Trophoblast cell (in vitro differentiated cells and primary cell): ENCODE data around the gene NRP2.

Experiments
- DNase-seq, 2 donors: peaks; one replicate each; pipeline ENCODE4 v3.0.0-alpha.2; 2016
- H2AFZ ChIP-seq: 2 replicates; pipeline ENCODE4 v1.6.1; 2013; ENCODE audit warnings: low read length, moderate library complexity, mild to moderate bottlenecking; ENCODE audit not compliant: insufficient read depth, poor library complexity
- H2AK5ac ChIP-seq: 2 replicates; pipeline ENCODE4 v1.6.1; 2013; ENCODE audit warnings: mild to moderate bottlenecking, low read length
- H2BK120ac ChIP-seq: 2 replicates; pipeline ENCODE4 v1.6.1; 2013; ENCODE audit warnings: low read length, mild to moderate bottlenecking, moderate library complexity; ENCODE audit not compliant: insufficient read depth, poor library complexity
- H2BK12ac ChIP-seq: 2 replicates; pipeline ENCODE4 v1.6.1; 2013; ENCODE audit warnings: mild to moderate bottlenecking, low read length, moderate library complexity
- H2BK5ac ChIP-seq: 2 replicates; pipeline ENCODE4 v1.6.1; 2013; ENCODE audit warnings: low read length, low read depth, moderate library complexity, mild to moderate bottlenecking; ENCODE audit not compliant: poor library complexity
- H3K14ac ChIP-seq: 2 replicates; pipeline ENCODE4 v1.6.1; 2013; ENCODE audit warnings: mild to moderate bottlenecking, low read length
- H3K18ac ChIP-seq: 2 replicates; pipeline ENCODE4 v1.6.1; 2013; ENCODE audit warnings: mild to moderate bottlenecking, low read length
- H3K23ac ChIP-seq: 2 replicates; pipeline ENCODE4 v1.6.1; 2013; ENCODE audit warnings: low read length
- H3K27ac ChIP-seq: 2 replicates; pipeline ENCODE4 v1.5.1; 2013; ENCODE audit warnings: low read depth, mild to moderate bottlenecking, inconsistent platforms, low read length, moderate library complexity
- H3K27me3 ChIP-seq: 2 replicates; pipeline ENCODE4 v1.6.1; 2013; ENCODE audit warnings: inconsistent platforms, mild to moderate bottlenecking, low read length, moderate library complexity; ENCODE audit not compliant: insufficient read depth
- H3K36me3 ChIP-seq, 2 experiments: 1 replicate in 1 of 2; 2 replicates in 1 of 2; pipeline ENCODE4 v1.6.1; 2013; ENCODE audit warnings: low read length in 2 of 2, mild to moderate bottlenecking in 2 of 2, moderate library complexity in 1 of 2; ENCODE audit not compliant: insufficient read depth in 2 of 2, control insufficient read depth in 1 of 2
- H3K4ac ChIP-seq: 2 replicates; pipeline ENCODE4 v1.6.1; 2013; ENCODE audit warnings: low read depth, mild to moderate bottlenecking, low read length, moderate library complexity
- H3K4me1 ChIP-seq, 2 experiments: 1 replicate in 1 of 2; 2 replicates in 1 of 2; pipeline ENCODE4 v1.6.1; 2013; ENCODE audit warnings: low read length in 2 of 2, mild to moderate bottlenecking in 2 of 2, moderate library complexity in 1 of 2; ENCODE audit not compliant: insufficient read depth in 2 of 2, control insufficient read depth in 1 of 2
- H3K4me2 ChIP-seq: 2 replicates; pipeline ENCODE4 v1.6.1; 2013; ENCODE audit warnings: inconsistent platforms, mild to moderate bottlenecking, low read length, moderate library complexity
- H3K4me3 ChIP-seq: 2 replicates; pipeline ENCODE4 v1.5.1; 2013; ENCODE audit warnings: mild to moderate bottlenecking, low read depth, low read length, inconsistent platforms
- H3K79me1 ChIP-seq: one replicate; pipeline ENCODE4 v1.6.1; 2013; ENCODE audit warnings: low read length
- H3K79me2 ChIP-seq: 2 replicates; pipeline ENCODE4 v1.6.1; 2013; ENCODE audit warnings: low read length, mild to moderate bottlenecking; ENCODE audit not compliant: control insufficient read depth, insufficient read depth, poor library complexity
- H3K9ac ChIP-seq: 2 replicates; pipeline ENCODE4 v1.6.1; 2013; ENCODE audit warnings: mild to moderate bottlenecking, low read length
- H3K9me3 ChIP-seq: 2 replicates; pipeline ENCODE4 v1.6.1; 2013; ENCODE audit warnings: low read depth, mild to moderate bottlenecking, control low read depth, inconsistent platforms, low read length; ENCODE audit not compliant: insufficient read depth
- H4K12ac ChIP-seq: 2 replicates; pipeline ENCODE4 v1.6.1; 2013; ENCODE audit warnings: low read depth, mild to moderate bottlenecking, low read length, moderate library complexity
- H4K8ac ChIP-seq: 2 replicates; pipeline ENCODE4 v1.6.1; 2013; ENCODE audit warnings: low read depth, mild to moderate bottlenecking, low read length, moderate library complexity
- H4K91ac ChIP-seq: one replicate; pipeline ENCODE4 v1.6.1; 2013; ENCODE audit warnings: low read depth, mild to moderate bottlenecking, low read length, moderate library complexity
- WGBS: extraction: QIAGEN DNeasy Blood & Tissue Kit; methylation state at CpG from one replicate; pipeline ENCODE4 v1.1.7; 2013; ENCODE audit warnings: missing lambda C conversion rate; ENCODE audit not compliant: insufficient read length, insufficient coverage; ENCODE audit errors: extremely low coverage; 5-methylcytosine and 5-hydroxymethylcytosine counted together

NRP2 gene

GRCh38 chr2:205688417-205689200, 6.3 kb downstream of the NRP2 start:
- Histone ChIP-seq H3K4me2 (no peak overlapping the region), H3K4ac (no peak overlapping the region), H3K14ac (no peak overlapping the region), H3K79me1 (peaks cover 20% of the 10 kb centered on the region), H3K36me3 (no peaks in the 10 kb centered on the region), H2BK5ac (no peak overlapping the region), H3K4me1 (peaks cover 23 to 33% of the 10 kb centered on the region in 2 experiments), H3K9me3 (peaks cover 3% of the 10 kb centered on the region), H3K23ac (no peak overlapping the region), H3K79me2 (peaks cover 2% of the 10 kb centered on the region), H4K91ac (no peak overlapping the region), H2BK120ac (no peak overlapping the region), H3K4me3 (no peak overlapping the region), H2AFZ (no peak overlapping the region), H3K9ac (no peak overlapping the region), H3K27ac (no peak overlapping the region), H3K18ac (no peak overlapping the region), H2BK12ac (no peak overlapping the region), H3K27me3 (no peaks in the 10 kb centered on the region), H2AK5ac (no peak overlapping the region), H4K8ac (no peak overlapping the region), H4K12ac (no peak overlapping the region)
- no CpG with 5 or more reads among the region's 4 CpGs for WGBS
- DNase-seq = no peak

- no peak overlapping the region for H3K9ac ChIP-seq
- H3K79me2 ChIP-seq = peaks cover under 1% of the 10 kb centered on the region
- H2AK5ac ChIP-seq = no peak overlapping the region
- no peak overlapping the region for H3K4ac ChIP-seq
- H3K4me3 ChIP-seq = no peak overlapping the region
- H4K8ac ChIP-seq = no peak overlapping the region
- H2BK120ac ChIP-seq = no peak overlapping the region
- H3K27me3 ChIP-seq = no peaks in the 10 kb centered on the region
- H3K36me3 ChIP-seq = no peaks in the 10 kb centered on the region
- H3K4me1 ChIP-seq = peaks cover 21 to 26% of the 10 kb centered on the region in 2 experiments
- H3K23ac ChIP-seq = no peak overlapping the region
- no peak overlapping the region for H2BK12ac ChIP-seq
- H4K12ac ChIP-seq = no peak overlapping the region
- no peak overlapping the region for H3K18ac ChIP-seq
- H3K14ac ChIP-seq = no peak overlapping the region
- no peak for DNase-seq
- no peak overlapping the region for H2AFZ ChIP-seq
- no CpG with 5 or more reads among the region's 9 CpGs for WGBS
- peaks cover 19% of the 10 kb centered on the region for H3K79me1 ChIP-seq
- H3K27ac ChIP-seq = no peak overlapping the region
- H2BK5ac ChIP-seq = no peak overlapping the region
- no peak overlapping the region for H3K4me2 ChIP-seq
- H3K9me3 ChIP-seq = peaks cover 2% of the 10 kb centered on the region
- H4K91ac ChIP-seq = no peak overlapping the region
Observed at GRCh38 chr2:205689820-205690219, 7.5 kb downstream of the NRP2 start.

GRCh38 chr2:205692104-205692503, 9.8 kb downstream of the NRP2 start:
- Histone ChIP-seq H3K79me2 (no peaks in the 10 kb centered on the region), H3K4me1 (peaks cover 14 to 20% of the 10 kb centered on the region in 2 experiments), H3K27me3 (no peaks in the 10 kb centered on the region), H2BK120ac (no peak overlapping the region), H3K9ac (no peak overlapping the region), H2BK5ac (no peak overlapping the region), H3K9me3 (no peaks in the 10 kb centered on the region), H4K12ac (no peak overlapping the region), H3K23ac (no peak overlapping the region), H2AK5ac (no peak overlapping the region), H3K4ac (no peak overlapping the region), H3K79me1 (peaks cover 5% of the 10 kb centered on the region), H2AFZ (no peak overlapping the region), H3K4me2 (no peak overlapping the region), H3K27ac (no peak overlapping the region), H2BK12ac (no peak overlapping the region), H4K91ac (no peak overlapping the region), H3K4me3 (no peak overlapping the region), H3K18ac (no peak overlapping the region), H3K14ac (no peak overlapping the region), H4K8ac (no peak overlapping the region), H3K36me3 (no peaks in the 10 kb centered on the region)
- no peak for DNase-seq
- WGBS = no CpG with 5 or more reads among the region's 3 CpGs

GRCh38 chr2:205694256-205694655, 12.0 kb downstream of the NRP2 start:
- Histone ChIP-seq H3K4me2 (no peak overlapping the region), H3K9ac (no peak overlapping the region), H2AFZ (no peak overlapping the region), H3K36me3 (peaks cover 1 to 2% of the 10 kb centered on the region in 2 experiments), H2BK5ac (no peak overlapping the region), H3K27ac (no peak overlapping the region), H4K12ac (no peak overlapping the region), H3K23ac (no peak overlapping the region), H3K79me2 (no peaks in the 10 kb centered on the region), H2BK120ac (no peak overlapping the region), H2AK5ac (no peak overlapping the region), H3K4me3 (no peak overlapping the region), H3K18ac (no peak overlapping the region), H3K4me1 (peaks cover 14 to 24% of the 10 kb centered on the region in 2 experiments), H3K9me3 (no peaks in the 10 kb centered on the region), H2BK12ac (no peak overlapping the region), H3K14ac (no peak overlapping the region), H3K4ac (no peak overlapping the region), H3K79me1 (peaks cover 2% of the 10 kb centered on the region), H4K8ac (no peak overlapping the region), H4K91ac (no peak overlapping the region), H3K27me3 (no peaks in the 10 kb centered on the region)
- DNase-seq = peak in 1 of 2 donors; percentile 18
- no CpG with 5 or more reads among the region's 2 CpGs for WGBS
